SK-N-SH (cell line): Measurements from ENCODE around the gene MAP2. TPM values are rescaled to one million over a fixed set of nuclear protein-coding genes. Genes with fewer than 3 reads are reported as not detected.

Source experiments
- CTCF ChIA-PET: fragments of 300-600, 350-600 bp; formaldehyde crosslinking; extraction: SDS; loops from one replicate; lab custom pipeline; 2021; lab: Yijun Ruan, JAX
- POLR2A ChIA-PET: fragments of 350-600 bp; sonication (Branson Sonifier 250); formaldehyde crosslinking; extraction: SDS; loops from one replicate; lab custom pipeline; 2020; ENCODE audit warnings: antibody characterized with exemption, inconsistent platforms; lab: Yijun Ruan, JAX
- DNase-seq: peaks from one replicate; pipeline ENCODE4 v3.0.0; 2012
- H2AFZ ChIP-seq: fragments of 200-600 bp; sonication (generic); 2 replicates; pipeline ENCODE4 v1.8.1; 2016; ENCODE audit warnings: antibody characterized with exemption, mild to moderate bottlenecking, low read depth
- H3F3A ChIP-seq: fragments of 200-600 bp; sonication (generic); replicated peaks from 2 replicates; pipeline ENCODE3; 2016; ENCODE audit warnings: antibody characterized with exemption, mild to moderate bottlenecking; ENCODE audit not compliant: insufficient read depth
- H3K27ac ChIP-seq, 2 experiments: fragments of 200-500 bp in 1 of 2; fragments of 200-600 bp in 1 of 2; sonication (Bioruptor generic) in 1 of 2; sonication (generic), shearing (Covaris generic) in 1 of 2; 2 replicates each; pipeline versions ENCODE4 v1.5.1 to v1.6.1; 2014 to 2016; ENCODE audit warnings: low read depth in 2 of 2, inconsistent platforms in 1 of 2, low read length in 1 of 2, mild to moderate bottlenecking in 1 of 2, mixed read lengths in 1 of 2
- H3K27me3 ChIP-seq: fragments of 200-600 bp; sonication (generic), shearing (Covaris generic); 2 replicates; pipeline ENCODE4 v1.6.1; 2016; ENCODE audit warnings: mixed run types; ENCODE audit not compliant: insufficient read depth
- H3K36me3 ChIP-seq, 2 experiments: fragments of 200-500 bp in 1 of 2; fragments of 200-600 bp in 1 of 2; sonication (Bioruptor generic) in 1 of 2; sonication (generic) in 1 of 2; replicated peaks in 1 of 2; 2 replicates each; pipeline versions ENCODE3 to v1.5.1; 2014 to 2016; ENCODE audit warnings: low read length in 1 of 2, mild to moderate bottlenecking in 1 of 2; ENCODE audit not compliant: insufficient read depth in 2 of 2, control insufficient read depth in 1 of 2
- H3K4me1 ChIP-seq, 2 experiments: fragments of 200-500 bp in 1 of 2; fragments of 200-600 bp in 1 of 2; sonication (Bioruptor generic) in 1 of 2; sonication (generic), shearing (Covaris generic) in 1 of 2; 2 replicates each; pipeline versions ENCODE4 v1.5.1 to v1.6.1; 2014 to 2016; ENCODE audit warnings: low read depth in 1 of 2, low read length in 1 of 2, mixed run types in 1 of 2; ENCODE audit not compliant: insufficient read depth in 2 of 2, control insufficient read depth in 1 of 2
- H3K4me2 ChIP-seq: fragments of 200-600 bp; sonication (generic), shearing (Covaris generic); 2 replicates; pipeline ENCODE4 v1.6.1; 2017; ENCODE audit warnings: mixed run types
- H3K4me3 ChIP-seq, 2 experiments: fragments of 200-500 bp in 1 of 2; fragments of 200-600 bp in 1 of 2; sonication (Bioruptor generic) in 1 of 2; sonication (generic), shearing (Covaris generic) in 1 of 2; 2 replicates each; pipeline versions ENCODE4 v1.5.1 to v1.8.1; 2014 to 2016; ENCODE audit warnings: low read depth in 2 of 2, inconsistent platforms in 1 of 2, low read length in 1 of 2, mild to moderate bottlenecking in 1 of 2, mixed read lengths in 1 of 2, moderate library complexity in 1 of 2
- H3K79me2 ChIP-seq: fragments of 200-600 bp; sonication (generic); 2 replicates; pipeline ENCODE4 v1.8.1; 2017; ENCODE audit warnings: mild to moderate bottlenecking; ENCODE audit not compliant: insufficient read depth
- H3K9ac ChIP-seq: fragments of 200-600 bp; sonication (generic); 2 replicates; pipeline ENCODE4 v1.6.1; 2017; ENCODE audit warnings: mixed run types
- H3K9me2 ChIP-seq: fragments of 200-600 bp; sonication (generic); 2 replicates; pipeline ENCODE4 v1.6.1; 2017; ENCODE audit warnings: mixed run types
- H3K9me3 ChIP-seq: fragments of 200-600 bp; sonication (generic); 2 replicates; pipeline ENCODE4 v1.6.1; 2017; ENCODE audit warnings: mixed run types, mild to moderate bottlenecking, moderate library complexity
- H4K20me1 ChIP-seq: fragments of 200-600 bp; sonication (generic); 2 replicates; pipeline ENCODE4 v1.6.1; 2017; ENCODE audit warnings: mild to moderate bottlenecking, mixed run types; ENCODE audit not compliant: insufficient read depth
- CHD2 ChIP-seq: fragments of 150-350 bp; IDR thresholded peaks from 2 replicates; pipeline ENCODE4 v1.6.1; 2018; ENCODE audit warnings: low read length; ENCODE audit not compliant: partially characterized antibody
- ELF1 ChIP-seq: IDR thresholded peaks from 2 replicates; pipeline ENCODE4 v1.4.0; 2012
- EP300 ChIP-seq, 2 experiments: IDR thresholded peaks; 2 replicates each; pipeline versions ENCODE4 v1.4.0 to v1.6.1; 2012; ENCODE audit warnings: borderline replicate concordance in 1 of 2, low read depth in 1 of 2, low read length in 1 of 2
- EZH2phosphoT487 ChIP-seq: fragments of 200-600 bp; sonication (generic); IDR thresholded peaks from 2 replicates; pipeline ENCODE4 v1.6.1; 2017; ENCODE audit warnings: low read depth, mixed run types, mild to moderate bottlenecking, antibody characterized with exemption, moderate library complexity, borderline replicate concordance
- GABPA ChIP-seq: IDR thresholded peaks from 2 replicates; pipeline ENCODE4 v1.4.0; 2012; ENCODE audit warnings: low read depth, mild to moderate bottlenecking
- IRF3 ChIP-seq: fragments of 150-350 bp; IDR thresholded peaks from 2 replicates; pipeline ENCODE4 v1.6.1; 2016; ENCODE audit warnings: mild to moderate bottlenecking, low read depth, low read length
- MXI1 ChIP-seq: IDR thresholded peaks from 2 replicates; pipeline ENCODE4 v1.6.1; 2012; ENCODE audit warnings: mild to moderate bottlenecking, low read depth, low read length, improper control_type of control experiment
- NFIC ChIP-seq: IDR thresholded peaks from 2 replicates; pipeline ENCODE4 v1.4.0; 2012; ENCODE audit warnings: borderline replicate concordance
- RAD21 ChIP-seq: IDR thresholded peaks from 2 replicates; pipeline ENCODE4 v1.6.1; 2012; ENCODE audit warnings: mild to moderate bottlenecking, low read length
- RCOR1 ChIP-seq: fragments of 150-350 bp; IDR thresholded peaks from 2 replicates; pipeline ENCODE4 v1.6.1; 2017; ENCODE audit warnings: antibody characterized with exemption, low read length
- RFX5 ChIP-seq: IDR thresholded peaks from 2 replicates; pipeline ENCODE4 v1.6.1; 2012; ENCODE audit warnings: mild to moderate bottlenecking, improper control_type of control experiment, low read length
- SIN3A ChIP-seq: IDR thresholded peaks from 2 replicates; pipeline ENCODE4 v1.6.1; 2012; ENCODE audit warnings: low read depth, mild to moderate bottlenecking, low read length, moderate library complexity, borderline replicate concordance
- SMC3 ChIP-seq: IDR thresholded peaks from 2 replicates; pipeline ENCODE4 v1.6.1; 2012; ENCODE audit warnings: low read depth, low read length, improper control_type of control experiment
- TCF12 ChIP-seq: IDR thresholded peaks from 2 replicates; pipeline ENCODE4 v1.4.0; 2012
- USF1 ChIP-seq: IDR thresholded peaks from 2 replicates; pipeline ENCODE4 v1.4.0; 2012; ENCODE audit warnings: low read depth, borderline replicate concordance
- USF2 ChIP-seq: fragments of 150-350 bp; IDR thresholded peaks from 2 replicates; pipeline ENCODE4 v1.6.1; 2017; ENCODE audit warnings: antibody characterized with exemption, low read length, low read depth, borderline replicate concordance
- ZBTB33 ChIP-seq: IDR thresholded peaks from 2 replicates; pipeline ENCODE4 v1.4.0; 2012; ENCODE audit warnings: low read depth, borderline replicate concordance
- WGBS: methylation state at CpG from one replicate; pipeline ENCODE4 v1.1.6; 2017; ENCODE audit warnings: low lambda C conversion rate; 5-methylcytosine and 5-hydroxymethylcytosine counted together
- polyA plus RNA-seq, 3 experiments: library from polyadenylated mRNA; depleted of rRNA; stranded (reverse); fragments of >200 nt; gene quantifications; 2 replicates each; pipeline ENCODE4 v1.2.3, GENCODE V29; 2012

Gene MAP2
- polyA plus RNA-seq, 1 of the 3 experiments (the other 2 are of a cell fraction), result 7.8 TPM

GRCh38 chr2:209395229-209395628 is 28.6 kb upstream of the MAP2 start:
- Histone ChIP-seq H3K9me2 (no peaks in the 10 kb centered on the region), H3K9ac (no peak overlapping the region), H3F3A (peaks cover 10% of the 10 kb centered on the region), H3K4me2 (no peak overlapping the region), H3K79me2 (no peaks in the 10 kb centered on the region), H2AFZ (no peak overlapping the region), H3K36me3 (no peaks in the 10 kb centered on the region), H3K9me3 (no peaks in the 10 kb centered on the region; the same call in 1 of the 2 replicates), H4K20me1 (no peaks in the 10 kb centered on the region), H3K27me3 (no peaks in the 10 kb centered on the region), H3K27ac (no peak overlapping the region), H3K4me3 (no peak overlapping the region), H3K4me1 (peaks cover 0 to 13% of the 10 kb centered on the region in 2 experiments; a peak in 1 of 4 replicates)
- DNase-seq, result no peak
- ChIA-PET CTCF (no interaction called here), POLR2A (no interaction called here)
- TF ChIP-seq IRF3 (no peak), TCF12 (no peak), SMC3 (no peak), RCOR1 (no peak), EZH2phosphoT487 (no peak), RFX5 (no peak), USF2 (no peak), CHD2 (no peak)
- WGBS, result 79% methylated on average over 1 of the region's 1 CpG

GRCh38 chr2:209395652-209396051 is 28.2 kb upstream of the MAP2 start:
- Histone ChIP-seq H3K27ac (no peak overlapping the region), H3K9me3 (no peaks in the 10 kb centered on the region; the same call in 1 of the 2 replicates), H3K9me2 (no peaks in the 10 kb centered on the region), H3F3A (peaks cover 10% of the 10 kb centered on the region), H4K20me1 (no peaks in the 10 kb centered on the region), H2AFZ (no peak overlapping the region), H3K4me1 (peaks cover 0 to 13% of the 10 kb centered on the region in 2 experiments; a peak in 1 of 4 replicates), H3K4me3 (no peak overlapping the region), H3K4me2 (no peak overlapping the region), H3K79me2 (no peaks in the 10 kb centered on the region), H3K36me3 (no peaks in the 10 kb centered on the region), H3K9ac (no peak overlapping the region), H3K27me3 (no peaks in the 10 kb centered on the region)
- DNase-seq, result no peak
- POLR2A ChIA-PET, result no interaction called here
- TF ChIP-seq GABPA, result no peak
- TF ChIP-seq ELF1, result no peak
- no peak for TF ChIP-seq SIN3A
- TF ChIP-seq USF2, result no peak
- no peak for TF ChIP-seq IRF3
- no peak for TF ChIP-seq RAD21
- TF ChIP-seq ZBTB33, result no peak
- no peak for TF ChIP-seq NFIC
- no peak for TF ChIP-seq USF1
- TF ChIP-seq EZH2phosphoT487, result no peak
- TF ChIP-seq TCF12, result no peak
- no peak for TF ChIP-seq EP300 (IDR thresholded peaks at IDR 0.05; ENCODE audit: borderline replicate concordance in 1 of 2, low read depth in 1 of 2, low read length in 1 of 2)
- no peak for TF ChIP-seq MXI1
- CTCF ChIA-PET, result no interaction called here
